ENCODE measurements around the gene COIL. TPM values are rescaled to one million over a fixed set of nuclear protein-coding genes. Genes with fewer than 3 reads are reported as not detected.

The COIL gene
- total RNA-seq, 1 donor from 2014 or later, result 20.6 TPM

GRCh38 chr17:56890390-56890789 lies 70.5 kb downstream of the COIL start:
- DNase-seq (ENCODE audit: low read depth) (no peak), FAIRE-seq (no peak)
- TF ChIP-seq EZH2 (IDR thresholded peaks at IDR 0.05; ENCODE audit: insufficient read depth, low read length) (no peak), CTCF (IDR thresholded peaks at IDR 0.05; ENCODE audit: insufficient read depth, low read depth, low read length) (no peak)
- Histone ChIP-seq H3K27me3 (ENCODE audit: insufficient read depth, low read length) (no peaks in the 10 kb centered on the region), H3K79me2 (ENCODE audit: insufficient read depth, low read length) (no peaks in the 10 kb centered on the region), H3K9me3 (ENCODE audit: insufficient read depth, low read depth, low read length) (peaks cover 3% of the 10 kb centered on the region), H3K27ac (ENCODE audit: low read depth, low read length) (no peak overlapping the region), H2AFZ (ENCODE audit: low read depth, low read length) (no peak overlapping the region), H3K4me2 (ENCODE audit: low read length) (no peak overlapping the region), H3K9ac (ENCODE audit: low read length) (no peak overlapping the region), H3K4me1 (ENCODE audit: insufficient read depth, low read length) (no peaks in the 10 kb centered on the region), H3K36me3 (ENCODE audit: insufficient read depth, low read length) (peaks cover 3% of the 10 kb centered on the region), H4K20me1 (ENCODE audit: insufficient read depth, low read length) (no peaks in the 10 kb centered on the region), H3K4me3 (ENCODE audit: insufficient read depth, low read depth, low read length) (no peak overlapping the region)
- Mint-ChIP-seq H3K36me3 (ENCODE audit: low read depth, unreplicated experiment) (peaks cover 66% of the 10 kb centered on the region), H3K4me1 (ENCODE audit: low read depth, unreplicated experiment) (peaks cover 7% of the 10 kb centered on the region), H3K4me3 (ENCODE audit: unreplicated experiment) (no peak overlapping the region), H3K9me3 (ENCODE audit: unreplicated experiment) (peaks cover 7% of the 10 kb centered on the region), H3K27ac (ENCODE audit: unreplicated experiment) (peak overlapping the region; percentile 37), H3K27me3 (ENCODE audit: low read depth, unreplicated experiment) (no peaks in the 10 kb centered on the region)

Other genes starting within 250 kb of the COIL start
- gene C17orf67, start 127.1 kb downstream of the COIL start, total RNA-seq, result 2.2 and 2.8 TPM in 2 replicates
- gene DGKE, start 126.9 kb downstream of the COIL start, total RNA-seq, result 5.2 and 5.5 TPM in 2 replicates
- 96.3 and 105 TPM in 2 replicates for gene TRIM25, start 47.0 kb downstream of the COIL start, total RNA-seq
- 27.1 and 29.0 TPM in 2 replicates for gene SCPEP1, start 17.1 kb upstream of the COIL start, total RNA-seq
- 12.1 and 12.5 TPM in 2 replicates for gene AKAP1, start 124.2 kb upstream of the COIL start, total RNA-seq